WTC11 (cell line): ENCODE results near the gene RPL10A. TPM values are rescaled to one million over a fixed set of nuclear protein-coding genes. Genes with fewer than 3 reads are reported as not detected.

ENCODE experiments used
- ATAC-seq: fragments of 200-7000 bp; cut with Tn5 transposase; 2 replicates; pipeline ENCODE4 v1.10.0; 2021; ENCODE audit warnings: mild to moderate bottlenecking, moderate library complexity
- CTCF ChIA-PET: fragments of 300-600 bp; sonication (Branson Sonifier 250); formaldehyde crosslinking; loops from one replicate; lab custom pipeline; 2021; ENCODE audit warnings: antibody characterized with exemption; lab: Charles Lee
- POLR2A ChIA-PET: fragments of 350-600 bp; sonication (Branson Sonifier 250); formaldehyde crosslinking; loops from one replicate; lab custom pipeline; 2021; ENCODE audit warnings: antibody characterized with exemption; lab: Charles Lee
- DNase-seq: peaks from one replicate; pipeline ENCODE4 v3.0.0; 2021; ENCODE audit warnings: low spot score
- H3K27ac Mint-ChIP-seq: 2 replicates; pipeline ENCODE4 v1.8.0; 2021; ENCODE audit warnings: mixed read lengths
- H3K27me3 Mint-ChIP-seq: 2 replicates; pipeline ENCODE4 v1.8.0; 2021; ENCODE audit warnings: low read depth, mild to moderate bottlenecking, moderate library complexity, mixed read lengths
- H3K36me3 Mint-ChIP-seq: 2 replicates; pipeline ENCODE4 v1.8.0; 2021; ENCODE audit warnings: mixed read lengths
- H3K4me1 Mint-ChIP-seq: 2 replicates; pipeline ENCODE4 v1.8.0; 2022; ENCODE audit warnings: mixed read lengths
- H3K4me3 Mint-ChIP-seq: 2 replicates; pipeline ENCODE4 v1.8.0; 2021; ENCODE audit warnings: mild to moderate bottlenecking, moderate library complexity, mixed read lengths
- H3K9me3 Mint-ChIP-seq: 2 replicates; pipeline ENCODE4 v1.8.0; 2021; ENCODE audit warnings: mixed read lengths
- ELF4 ChIP-seq: sonication (generic); formaldehyde crosslinking; IDR thresholded peaks from 2 replicates; pipeline ENCODE4 v1.8.1; 2022; ENCODE audit warnings: low read depth, mild to moderate bottlenecking, moderate library complexity, missing genetic modification reagents
- GTF2I ChIP-seq: fragments of 250-450 bp; sonication (Bioruptor Pico); conservative IDR thresholded peaks from 2 replicates; pipeline ENCODE4 v1.4.0; 2021; ENCODE audit warnings: mild to moderate bottlenecking
- JAZF1 ChIP-seq: fragments of 250-450 bp; sonication (Bioruptor Pico); IDR thresholded peaks from 2 replicates; pipeline ENCODE4 v1.9.0; 2021; ENCODE audit warnings: moderate library complexity, mild to moderate bottlenecking, inconsistent platforms
- NFATC4 ChIP-seq: fragments of 250-450 bp; sonication (Bioruptor Pico); IDR thresholded peaks from 2 replicates; pipeline ENCODE4 v1.9.0; 2021; ENCODE audit warnings: mild to moderate bottlenecking
- NR2C2 ChIP-seq: sonication (generic); formaldehyde crosslinking; IDR thresholded peaks from 2 replicates; pipeline ENCODE4 v1.8.0; 2022; ENCODE audit warnings: mild to moderate bottlenecking, missing genetic modification reagents
- NR3C1 ChIP-seq: sonication (generic); formaldehyde crosslinking; conservative IDR thresholded peaks from 2 replicates; pipeline ENCODE4 v1.8.1; 2023; ENCODE audit warnings: low read depth, mild to moderate bottlenecking, missing genetic modification reagents
- OVOL2 ChIP-seq: fragments of 250-450 bp; sonication (Bioruptor Pico); IDR thresholded peaks from 2 replicates; pipeline ENCODE4 v1.9.0; 2021; ENCODE audit warnings: mild to moderate bottlenecking, borderline replicate concordance
- SMAD3 ChIP-seq: sonication (generic); formaldehyde crosslinking; IDR thresholded peaks from 2 replicates; pipeline ENCODE4 v1.8.0; 2022; ENCODE audit warnings: missing genetic modification reagents, mild to moderate bottlenecking, borderline replicate concordance
- TCF7 ChIP-seq: sonication (generic); formaldehyde crosslinking; IDR thresholded peaks from 2 replicates; pipeline ENCODE4 v1.8.0; 2022; ENCODE audit warnings: mild to moderate bottlenecking, low read depth, missing genetic modification reagents, moderate library complexity
- ZBTB21 ChIP-seq: sonication (generic); formaldehyde crosslinking; IDR thresholded peaks from 2 replicates; pipeline ENCODE4 v1.8.1; 2023; ENCODE audit warnings: mild to moderate bottlenecking, missing genetic modification reagents, borderline replicate concordance
- ZNF121 ChIP-seq: sonication (generic); formaldehyde crosslinking; IDR thresholded peaks from 2 replicates; pipeline ENCODE4 v1.8.0; 2023; ENCODE audit warnings: missing genetic modification reagents
- ZNF671 ChIP-seq: fragments of 250-450 bp; sonication (Bioruptor Pico); IDR thresholded peaks from 2 replicates; pipeline ENCODE4 v1.8.0; 2021; ENCODE audit warnings: mild to moderate bottlenecking
- total RNA-seq: library from RNA; stranded (reverse); gene quantifications from 3 replicates; pipeline ENCODE4 v1.2.3, GENCODE V29; 2021
- TF ChIP-seq, protein P1 (sequence below): fragments of 250-450 bp; sonication (Bioruptor Pico); IDR thresholded peaks from 2 replicates; pipeline ENCODE4 v1.9.0; 2021; ENCODE audit warnings: moderate library complexity, mild to moderate bottlenecking, inconsistent platforms, borderline replicate concordance
- TF ChIP-seq, protein P2 (sequence below): sonication (generic); formaldehyde crosslinking; conservative IDR thresholded peaks from 2 replicates; pipeline ENCODE4 v1.8.1; 2022; ENCODE audit warnings: mild to moderate bottlenecking, missing genetic modification reagents
- TF ChIP-seq, protein P3 (sequence below): fragments of 250-450 bp; sonication (Bioruptor Pico); IDR thresholded peaks from 2 replicates; pipeline ENCODE4 v1.9.0; 2021; ENCODE audit warnings: mild to moderate bottlenecking
- TF ChIP-seq, protein P4 (sequence below): sonication (generic); formaldehyde crosslinking; IDR thresholded peaks from 2 replicates; pipeline ENCODE4 v1.8.1; 2022; ENCODE audit warnings: mild to moderate bottlenecking, moderate library complexity, missing genetic modification reagents
- TF ChIP-seq, protein P5 (sequence below): sonication (generic); formaldehyde crosslinking; IDR thresholded peaks from 2 replicates; pipeline ENCODE4 v1.8.0; 2023; ENCODE audit warnings: missing genetic modification reagents
- TF ChIP-seq, protein P6 (sequence below): sonication (generic); formaldehyde crosslinking; IDR thresholded peaks from 2 replicates; pipeline ENCODE4 v1.8.1; 2023; ENCODE audit warnings: mild to moderate bottlenecking, missing genetic modification reagents, moderate library complexity
- TF ChIP-seq, protein P7 (sequence below): fragments of 250-450 bp; sonication (Bioruptor Pico); conservative IDR thresholded peaks from 2 replicates; pipeline ENCODE4 v1.9.0; 2021; ENCODE audit warnings: mild to moderate bottlenecking

Gene RPL10A
- total RNA-seq, 1 experiment from 2014 or later: 1,829 TPM

DNA sequence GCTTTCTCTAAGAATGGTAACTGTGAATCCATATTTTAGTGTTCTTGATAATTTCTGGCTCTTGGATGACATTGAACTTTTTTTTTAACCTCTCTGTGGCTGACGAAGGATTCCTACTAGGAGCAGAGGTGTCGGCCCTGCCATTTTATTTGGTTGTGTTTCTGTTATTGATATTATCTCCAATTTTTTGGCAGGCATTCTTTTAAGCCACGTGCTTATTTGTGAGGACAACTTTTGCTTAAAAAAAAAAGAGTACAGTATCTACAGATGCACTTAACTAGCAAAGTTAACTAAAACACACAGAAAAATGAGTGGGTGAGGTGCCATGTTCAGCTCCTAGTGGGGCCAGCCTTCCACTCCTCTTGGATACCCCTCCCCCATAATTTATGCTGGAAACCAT, 15.0 kb upstream of the RPL10A start:
- H3K9me3 Mint-ChIP-seq: no peaks in the 10 kb centered on the region
- no peak for DNase-seq
- TF ChIP-seq NR3C1 (no peak), NR2C2 (no peak)
- TF ChIP-seq, all 79 proteins: peak for 0
- peak overlapping the region; percentile 68 for H3K4me3 Mint-ChIP-seq
- peaks cover 11% of the 10 kb centered on the region for H3K27me3 Mint-ChIP-seq
- ChIA-PET POLR2A (interaction anchor here (1.7 to 1.9 kb wide), 2 partner anchors 15 to 135 kb away, joined by 4 to 5 read pairs; partner anchors contain the start of gene RPL10A), CTCF (interaction anchor here (1.0 to 8.9 kb wide), 9 partner anchors 15 to 284 kb away, joined by 3 to 157 read pairs (median 8); partner anchors contain the start of genes ARMC12, DEF6, PPARD and RPL10A)
- H3K36me3 Mint-ChIP-seq: peaks cover 15% of the 10 kb centered on the region
- ATAC-seq: no peak
- H3K4me1 Mint-ChIP-seq: peaks cover 39% of the 10 kb centered on the region
- no peak overlapping the region for H3K27ac Mint-ChIP-seq

DNA sequence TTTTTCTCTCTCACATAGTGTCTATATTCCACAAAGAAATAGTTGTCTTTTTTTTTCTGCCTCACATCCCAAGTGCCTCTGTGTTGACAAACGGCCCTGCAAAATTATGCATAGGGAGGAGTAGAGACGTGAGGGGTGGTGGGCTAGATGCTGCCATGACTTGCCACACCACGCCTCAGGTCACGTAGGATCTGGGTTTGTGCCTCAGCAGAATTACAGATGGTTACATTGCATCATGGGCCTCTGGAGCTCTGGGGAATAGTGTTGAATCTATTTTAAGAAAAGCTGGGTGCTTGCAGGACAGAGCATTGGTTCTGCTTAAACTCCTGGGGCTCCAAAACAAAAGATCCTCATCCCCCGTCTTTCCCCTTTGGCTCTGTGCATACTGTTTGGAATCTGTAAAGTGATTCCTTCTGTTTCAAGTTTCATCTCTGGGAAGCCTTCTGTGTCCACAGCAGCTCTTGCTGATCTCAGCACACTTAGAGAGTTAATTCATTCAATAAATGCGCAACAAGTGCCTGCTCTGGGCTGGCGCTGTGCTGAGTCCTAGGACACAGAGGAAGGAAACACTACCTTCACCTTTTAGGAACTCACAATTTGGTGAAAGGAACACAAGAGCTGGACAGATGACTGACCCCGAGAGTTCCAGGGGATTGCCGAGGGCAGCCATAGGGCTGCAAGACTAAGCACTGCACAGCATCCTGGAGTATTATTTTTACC, 13.7 kb upstream of the RPL10A start:
- peaks cover 39% of the 10 kb centered on the region for H3K4me1 Mint-ChIP-seq
- CTCF ChIA-PET: interaction anchor here (1.2 to 8.9 kb wide), 4 partner anchors 40 to 158 kb away, joined by 3 to 157 read pairs (median 6); partner anchors contain the start of gene PPARD
- TF ChIP-seq ZNF121 (no peak), ELF4 (CRISPR knock-in tag) (no peak), JAZF1 (no peak), ZBTB21 (no peak), NFATC4 (no peak), TCF7 (CRISPR knock-in tag) (no peak), ZNF671 (CRISPR knock-in tag) (no peak), GTF2I (no peak), SMAD3 (no peak)
- TF ChIP-seq, protein P1, sequence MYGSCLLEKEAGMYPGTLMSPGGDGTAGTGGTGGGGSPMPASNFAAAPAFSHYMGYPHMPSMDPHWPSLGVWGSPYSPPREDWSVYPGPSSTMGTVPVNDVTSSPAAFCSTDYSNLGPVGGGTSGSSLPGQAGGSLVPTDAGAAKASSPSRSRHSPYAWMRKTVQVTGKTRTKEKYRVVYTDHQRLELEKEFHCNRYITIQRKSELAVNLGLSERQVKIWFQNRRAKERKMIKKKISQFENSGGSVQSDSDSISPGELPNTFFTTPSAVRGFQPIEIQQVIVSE: no peak
- TF ChIP-seq, protein P2, sequence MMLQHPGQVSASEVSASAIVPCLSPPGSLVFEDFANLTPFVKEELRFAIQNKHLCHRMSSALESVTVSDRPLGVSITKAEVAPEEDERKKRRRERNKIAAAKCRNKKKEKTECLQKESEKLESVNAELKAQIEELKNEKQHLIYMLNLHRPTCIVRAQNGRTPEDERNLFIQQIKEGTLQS: no peak
- TF ChIP-seq, protein P3, sequence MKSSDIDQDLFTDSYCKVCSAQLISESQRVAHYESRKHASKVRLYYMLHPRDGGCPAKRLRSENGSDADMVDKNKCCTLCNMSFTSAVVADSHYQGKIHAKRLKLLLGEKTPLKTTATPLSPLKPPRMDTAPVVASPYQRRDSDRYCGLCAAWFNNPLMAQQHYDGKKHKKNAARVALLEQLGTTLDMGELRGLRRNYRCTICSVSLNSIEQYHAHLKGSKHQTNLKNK (CRISPR knock-in tag): no peak
- no peaks in the 10 kb centered on the region for H3K9me3 Mint-ChIP-seq
- POLR2A ChIA-PET: interaction anchor here (0.6 to 1.7 kb wide), 2 partner anchors 13 to 24 kb away, joined by 3 to 4 read pairs; partner anchors contain the start of gene RPL10A
- DNase-seq (no peak), ATAC-seq (no peak)
- peaks cover 22% of the 10 kb centered on the region for H3K36me3 Mint-ChIP-seq
- peak overlapping the region; percentile 68 for H3K4me3 Mint-ChIP-seq
- peak overlapping the region; percentile 75 for H3K27ac Mint-ChIP-seq
- peaks cover 11% of the 10 kb centered on the region for H3K27me3 Mint-ChIP-seq

DNA sequence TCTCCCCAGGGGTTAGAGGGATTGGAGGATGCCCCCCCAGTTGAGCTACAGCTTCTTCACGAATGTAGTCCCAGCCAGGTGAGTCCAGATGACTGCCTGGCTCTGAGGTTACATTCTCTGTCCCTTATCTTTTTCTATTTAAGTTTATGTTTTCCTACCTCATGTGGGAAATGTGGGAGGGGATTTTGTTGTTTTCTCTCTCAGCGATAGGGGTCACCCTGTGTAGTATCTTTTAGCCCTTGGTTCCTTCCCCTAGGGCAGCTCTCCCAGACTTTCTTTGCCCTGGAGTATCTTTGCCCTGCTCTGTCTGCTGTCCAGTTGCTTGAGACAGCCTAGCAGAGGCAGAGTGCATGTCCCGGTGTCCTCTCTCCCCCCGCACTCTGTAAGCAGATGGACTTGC, 10.3 kb upstream of the RPL10A start:
- Mint-ChIP-seq H3K4me3 (no peak overlapping the region), H3K4me1 (peaks cover 25% of the 10 kb centered on the region), H3K36me3 (peaks cover 40% of the 10 kb centered on the region), H3K9me3 (no peaks in the 10 kb centered on the region), H3K27me3 (peaks cover 3% of the 10 kb centered on the region), H3K27ac (no peak overlapping the region; the same call in 1 of the 2 replicates)
- ChIA-PET POLR2A (interaction anchor here (0.6 to 1.5 kb wide), 3 partner anchors 14 to 918 kb away, joined by 3 to 6 read pairs (median 5); partner anchors contain the start of gene PPARD), CTCF (interaction anchor here (1.3 to 2.9 kb wide), 4 partner anchors 8 to 140 kb away, joined by 4 to 10 read pairs (median 6); partner anchors contain the start of gene RPL10A)
- DNase-seq (no peak), ATAC-seq (peak; percentile 67)
- TF ChIP-seq, protein P4, sequence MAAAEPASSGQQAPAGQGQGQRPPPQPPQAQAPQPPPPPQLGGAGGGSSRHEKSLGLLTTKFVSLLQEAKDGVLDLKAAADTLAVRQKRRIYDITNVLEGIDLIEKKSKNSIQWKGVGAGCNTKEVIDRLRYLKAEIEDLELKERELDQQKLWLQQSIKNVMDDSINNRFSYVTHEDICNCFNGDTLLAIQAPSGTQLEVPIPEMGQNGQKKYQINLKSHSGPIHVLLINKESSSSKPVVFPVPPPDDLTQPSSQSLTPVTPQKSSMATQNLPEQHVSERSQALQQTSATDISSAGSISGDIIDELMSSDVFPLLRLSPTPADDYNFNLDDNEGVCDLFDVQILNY (CRISPR knock-in tag): no peak
- TF ChIP-seq, all 79 proteins: peak for 0

DNA sequence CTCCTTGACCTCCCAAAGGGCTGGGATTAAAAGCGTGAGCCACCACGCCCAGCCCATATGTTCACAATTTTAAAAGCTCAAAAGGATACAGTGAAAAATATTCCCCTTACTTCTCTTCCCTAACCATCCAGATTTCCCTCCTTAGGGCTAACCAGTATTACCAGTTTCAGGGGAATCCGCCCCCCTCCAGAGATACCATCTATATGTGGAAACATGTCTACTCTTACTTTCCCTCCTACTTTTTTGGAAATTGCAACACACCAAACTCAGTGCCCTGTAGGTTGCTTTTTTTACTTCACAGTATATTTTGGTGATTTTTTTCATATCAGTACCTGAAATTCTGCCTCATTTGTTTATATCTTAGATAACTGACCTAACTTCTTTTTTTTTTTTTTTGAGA, 6.9 kb upstream of the RPL10A start:
- peaks cover 4% of the 10 kb centered on the region; the same call in 1 of the 2 replicates for H3K4me1 Mint-ChIP-seq
- H3K27ac Mint-ChIP-seq: no peak overlapping the region
- no peaks in the 10 kb centered on the region for H3K9me3 Mint-ChIP-seq
- H3K27me3 Mint-ChIP-seq: no peaks in the 10 kb centered on the region
- H3K36me3 Mint-ChIP-seq: peaks cover 38% of the 10 kb centered on the region
- ChIA-PET CTCF (no interaction called here), POLR2A (no interaction called here)
- ATAC-seq (no peak), DNase-seq (no peak)
- H3K4me3 Mint-ChIP-seq: no peak overlapping the region
- TF ChIP-seq, protein P5, sequence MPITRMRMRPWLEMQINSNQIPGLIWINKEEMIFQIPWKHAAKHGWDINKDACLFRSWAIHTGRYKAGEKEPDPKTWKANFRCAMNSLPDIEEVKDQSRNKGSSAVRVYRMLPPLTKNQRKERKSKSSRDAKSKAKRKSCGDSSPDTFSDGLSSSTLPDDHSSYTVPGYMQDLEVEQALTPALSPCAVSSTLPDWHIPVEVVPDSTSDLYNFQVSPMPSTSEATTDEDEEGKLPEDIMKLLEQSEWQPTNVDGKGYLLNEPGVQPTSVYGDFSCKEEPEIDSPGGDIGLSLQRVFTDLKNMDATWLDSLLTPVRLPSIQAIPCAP (CRISPR knock-in tag): no peak
- TF ChIP-seq OVOL2 (no peak), SMAD3 (no peak), NR2C2 (no peak)
- TF ChIP-seq, protein P6, sequence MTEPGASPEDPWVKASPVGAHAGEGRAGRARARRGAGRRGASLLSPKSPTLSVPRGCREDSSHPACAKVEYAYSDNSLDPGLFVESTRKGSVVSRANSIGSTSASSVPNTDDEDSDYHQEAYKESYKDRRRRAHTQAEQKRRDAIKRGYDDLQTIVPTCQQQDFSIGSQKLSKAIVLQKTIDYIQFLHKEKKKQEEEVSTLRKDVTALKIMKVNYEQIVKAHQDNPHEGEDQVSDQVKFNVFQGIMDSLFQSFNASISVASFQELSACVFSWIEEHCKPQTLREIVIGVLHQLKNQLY: no peak
- TF ChIP-seq, protein P7, sequence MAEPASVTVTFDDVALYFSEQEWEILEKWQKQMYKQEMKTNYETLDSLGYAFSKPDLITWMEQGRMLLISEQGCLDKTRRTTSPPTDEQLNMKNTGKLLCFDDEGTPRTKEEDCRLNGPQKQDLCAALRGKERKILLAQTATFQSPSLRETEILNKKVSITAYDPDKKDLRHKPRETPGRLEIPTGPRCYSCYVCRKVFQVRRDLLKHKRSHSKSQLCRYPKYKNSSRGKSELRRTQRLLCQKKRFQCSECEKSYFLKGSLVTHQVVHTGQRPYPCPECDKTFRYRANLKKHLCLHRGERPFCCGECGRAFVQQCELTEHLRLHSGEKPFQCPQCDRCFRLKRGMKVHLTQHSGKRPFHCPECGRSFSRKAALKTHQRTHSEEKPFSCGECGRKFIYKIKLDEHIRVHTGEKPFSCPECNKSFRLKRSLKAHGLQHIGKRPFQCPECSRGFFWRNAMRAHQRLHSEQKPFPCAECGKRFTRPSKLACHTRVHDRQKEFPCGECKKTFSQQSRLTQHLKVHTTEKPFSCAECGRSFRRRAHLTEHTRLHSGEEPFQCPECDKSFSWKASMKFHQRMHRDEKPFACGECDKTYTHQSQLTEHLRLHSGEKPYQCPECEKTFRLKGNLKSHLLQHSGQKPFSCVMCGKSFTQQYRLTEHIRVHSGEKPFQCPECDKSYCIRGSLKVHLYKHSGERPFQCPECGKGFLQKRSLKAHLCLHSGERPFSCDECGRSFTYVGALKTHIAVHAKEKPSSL: no peak
- TF ChIP-seq, all 79 proteins: peak for 0
